Middle frontal gyrus (tissue), 1 donor: ENCODE results near the gene EYS.

Source experiments
- DNase-seq: peaks from one replicate; pipeline ENCODE4 v3.0.0-alpha.2; 2015; ENCODE audit warnings: low spot score; ENCODE audit errors: extremely low spot score

The EYS gene

GRCh38 chr6:65707126-65707826, at the start of gene EYS:
EYS (minus strand) TSS chr6:65707226; CDS start chr6:65495410, 211,816 bp downstream.
- DNase-seq = no peak

GRCh38 chr6:65746302-65746701, 39.3 kb upstream of the EYS start:
- DNase-seq = no peak

GRCh38 chr6:65745614-65746013, 38.6 kb upstream of the EYS start:
- DNase-seq = no peak

GRCh38 chr6:65728879-65729479, 22.0 kb upstream of the EYS start:
- no peak for DNase-seq

GRCh38 chr6:65719101-65719500, 12.1 kb upstream of the EYS start:
- no peak for DNase-seq

GRCh38 chr6:65711531-65711930, 4.5 kb upstream of the EYS start:
- DNase-seq = no peak

GRCh38 chr6:65709099-65709830, 2.2 kb upstream of the EYS start:
- no peak for DNase-seq

GRCh38 chr6:65708162-65708561, 1.1 kb upstream of the EYS start:
- no peak for DNase-seq

GRCh38 chr6:65706436-65706835, 590 bp downstream of the EYS start:
- DNase-seq = no peak

- DNase-seq = no peak
Observed at GRCh38 chr6:65701325-65701724, 5.7 kb downstream of the EYS start.

GRCh38 chr6:65700561-65700960, 6.5 kb downstream of the EYS start:
- DNase-seq = no peak

GRCh38 chr6:65692109-65692508, 14.9 kb downstream of the EYS start:
- no peak for DNase-seq

- DNase-seq = no peak
Observed at GRCh38 chr6:65680232-65680631, 26.8 kb downstream of the EYS start.

GRCh38 chr6:65671922-65672321, 35.1 kb downstream of the EYS start:
- DNase-seq = no peak

- no peak for DNase-seq
Observed at GRCh38 chr6:65667916-65668656, 38.9 kb downstream of the EYS start.

- no peak for DNase-seq
Observed at GRCh38 chr6:65650086-65650485, 56.9 kb downstream of the EYS start.

GRCh38 chr6:65649392-65649791, 57.6 kb downstream of the EYS start:
- no peak for DNase-seq

- no peak for DNase-seq
Observed at GRCh38 chr6:65646544-65646943, 60.5 kb downstream of the EYS start.

- DNase-seq = no peak
Observed at GRCh38 chr6:65642776-65643175, 64.2 kb downstream of the EYS start.

- DNase-seq = no peak
Observed at GRCh38 chr6:65638047-65638831, 68.8 kb downstream of the EYS start.
